PC-3 (cell line): ENCODE measurements around the gene SEPTIN8.

Experiments
- CTCF ChIP-seq: fragments of 300-600 bp; sonication (generic); conservative IDR thresholded peaks from 2 replicates; pipeline ENCODE4 v1.5.1; 2017; ENCODE audit warnings: antibody characterized with exemption, low read depth, mild to moderate bottlenecking, low read length
- EZH2 ChIP-seq: fragments of 300-600 bp; sonication (generic); IDR thresholded peaks from one replicate; pipeline ENCODE4 v1.6.1; 2017; ENCODE audit warnings: antibody characterized with exemption, mild to moderate bottlenecking, low read length; ENCODE audit not compliant: unreplicated experiment
- EZH2phosphoT487 ChIP-seq: fragments of 300-600 bp; sonication (generic); IDR thresholded peaks from 2 replicates; pipeline ENCODE4 v1.6.1; 2018; ENCODE audit warnings: mild to moderate bottlenecking, antibody characterized with exemption, low read length, borderline replicate concordance

- TF ChIP-seq CTCF (no peak), EZH2 (no peak), EZH2phosphoT487 (no peak)
Observed at GRCh38 chr5:132733499-132734148, 43.4 kb downstream of the SEPTIN8 start.
